ENCODE data around the gene TAF1A. TPM values are rescaled to one million over a fixed set of nuclear protein-coding genes. Genes with fewer than 3 reads are reported as not detected.

Gene TAF1A
- total and polyA plus RNA-seq, 10 of the 15 experiments (the other 5 are each of a cell fraction or from before 2014, with no cell fraction given): 7.7 to 17.9 (median 12.0) TPM

- TF ChIP-seq NFYB (IDR thresholded peaks at IDR 0.05; ENCODE audit: insufficient read depth, low read depth, low read length): no peak
These were observed 2.9 kb downstream of the TAF1A start (continued) for GRCh38 chr1:222586842-222587241.

GRCh38 chr1:222583079-222583478 lies 6.7 kb downstream of the TAF1A start:
- peaks cover 1% of the 10 kb centered on the region; the same call in 1 of the 2 replicates for H3K79me2 ChIP-seq (ENCODE audit: control insufficient read depth, insufficient read depth, low read length)
- TF ChIP-seq TCF3 (IDR thresholded peaks at IDR 0.05; ENCODE audit: borderline replicate concordance, insufficient read depth, low read depth, low read length): peak; percentile 36; the same call in 1 of the 2 replicates
- no peak for TF ChIP-seq ASH2L (IDR thresholded peaks at IDR 0.05; ENCODE audit: borderline replicate concordance, low read depth)
- peak; percentile 30 to 36; a peak in 2 of 4 replicates for TF ChIP-seq IKZF2 (IDR thresholded peaks at IDR 0.05)
- peak; percentile 67 for TF ChIP-seq MEF2B (IDR thresholded peaks at IDR 0.05; ENCODE audit: partially characterized antibody, poor library complexity, severe bottlenecking)
- no peak for TF ChIP-seq BCLAF1 (IDR thresholded peaks at IDR 0.05)
- TF ChIP-seq PKNOX1 (IDR thresholded peaks at IDR 0.05): no peak
- TF ChIP-seq STAT3 (IDR thresholded peaks at IDR 0.05; ENCODE audit: low read depth, low read length): no peak
- peak; percentile 47; the same call in 1 of the 2 replicates for TF ChIP-seq EED (IDR thresholded peaks at IDR 0.05; ENCODE audit: low read depth)
- 0 out of 2 replicates have a peak, but pooled peaks have one; percentile 12 for TF ChIP-seq CREM (IDR thresholded peaks at IDR 0.05; ENCODE audit: low read depth)
- TF ChIP-seq NFIC (IDR thresholded peaks at IDR 0.05; ENCODE audit: low read depth, low read length): peak; percentile 47; the same call in 1 of the 2 replicates
- TF ChIP-seq RELB (IDR thresholded peaks at IDR 0.05; ENCODE audit: low read depth): 0 out of 2 replicates have a peak, but pooled peaks have one; percentile 15
- TF ChIP-seq HDAC6 (IDR thresholded peaks at IDR 0.05; ENCODE audit: unreplicated experiment): no peak
- TF ChIP-seq TCF12 (IDR thresholded peaks at IDR 0.05; ENCODE audit: low read depth, low read length): peak; percentile 78; the same call in 1 of the 2 replicates
- TF ChIP-seq SIN3A (IDR thresholded peaks at IDR 0.05; ENCODE audit: low read depth, low read length): 0 out of 2 replicates have a peak, but pooled peaks have one; percentile 41
- peak; percentile 43; the same call in 1 of the 2 replicates for TF ChIP-seq ZNF384 (IDR thresholded peaks at IDR 0.05; ENCODE audit: borderline replicate concordance, low read depth, low read length)
- TF ChIP-seq KLF5 (IDR thresholded peaks at IDR 0.05; ENCODE audit: partially characterized antibody): no peak

More at GRCh38 chr1:222583079-222583478, 6.7 kb downstream of the TAF1A start:
- peak overlapping the region; percentile 71; the same call in 1 of the 2 replicates for H3K4me2 ChIP-seq (ENCODE audit: control insufficient read depth, insufficient read depth)
- 10% methylated on average over 5 of the region's 5 CpGs for WGBS (ENCODE audit: insufficient coverage, insufficient replicate concordance, low lambda C conversion rate, missing lambda C conversion rate)
- H2AFZ ChIP-seq (ENCODE audit: control insufficient read depth, low read depth, low read length): no peak overlapping the region
- intact Hi-C loops (cut with micrococcal nuclease; ENCODE audit: unreplicated experiment) (loop anchor here (5.0 to 10.0 kb wide), 2 partner anchors 34 to 132 kb away; partner anchors contain the start of genes AIDA, BROX and MIA3), in situ Hi-C loops (cut with MboI) (no loop called here)
- no peak overlapping the region for H3K9ac ChIP-seq (ENCODE audit: control insufficient read depth, insufficient read depth, low read length)
- ATAC-seq (peak; percentile 82), DNase-seq (ENCODE audit: low read depth, low spot score) (peak; percentile 56), FAIRE-seq (peak; percentile 59)
- H3K27me3 ChIP-seq (replicated peaks in 1 of 2; ENCODE audit: control insufficient read depth in 2 of 2, insufficient read depth in 2 of 2, low read length in 1 of 2): no peaks in the 10 kb centered on the region
- POLR2A ChIA-PET: no interaction called here
- peaks cover 25% of the 10 kb centered on the region for H3K4me1 ChIP-seq (ENCODE audit: control insufficient read depth, insufficient read depth, low read length)
- CTCF ChIA-PET: interaction anchor here (0.8 kb wide), 1 partner anchor 52 kb away, joined by 4 read pairs; no protein-coding TSS in a partner anchor
- peak overlapping the region; percentile 28; the same call in 1 of the 2 replicates for H3K4me3 ChIP-seq
- peaks cover 0 to 2% of the 10 kb centered on the region in 2 experiments; a peak in 2 of 4 replicates for H3K36me3 ChIP-seq (ENCODE audit: control insufficient read depth in 2 of 2, insufficient read depth in 2 of 2, low read length in 1 of 2)
- H4K20me1 ChIP-seq (ENCODE audit: control insufficient read depth, insufficient read depth): no peaks in the 10 kb centered on the region
- no TSS peak for BruUV-seq (replicated peaks)
- SMC1A ChIA-PET (ENCODE audit: uncharacterized antibody, unreplicated experiment): interaction anchor here (1.4 kb wide), 1 partner anchor 117 kb away, joined by 3 read pairs; no protein-coding TSS in a partner anchor
- RAD21 ChIA-PET (ENCODE audit: unreplicated experiment): no interaction called here
- no peaks in the 10 kb centered on the region for H3K9me3 ChIP-seq (replicated peaks; ENCODE audit: control insufficient read depth, insufficient read depth, low read length)
- peak overlapping the region; percentile 17; the same call in 1 of the 2 replicates for H3K27ac ChIP-seq (ENCODE audit: control insufficient read depth, insufficient read depth)

Data from GM12878 (cell line).